ENCODE data around the gene NT5C1A.

The NT5C1A gene

GRCh38 chr1:39648496-39648895 lies 23.4 kb downstream of the NT5C1A start:
- DNase-seq: no peak
- in situ Hi-C loops (cut with HindIII; ENCODE audit: low pct_ligation_motif_present, low pct_unique_long_range_greater_than_20kb, low sequenced_read_pairs): no loop called here

GRCh38 chr1:39647247-39647646 lies 24.7 kb downstream of the NT5C1A start:
- in situ Hi-C loops (cut with HindIII; ENCODE audit: low pct_ligation_motif_present, low pct_unique_long_range_greater_than_20kb, low sequenced_read_pairs): no loop called here
- no peak for DNase-seq

GRCh38 chr1:39646232-39647081 lies 25.4 kb downstream of the NT5C1A start:
- DNase-seq: no peak
- in situ Hi-C loops (cut with HindIII; ENCODE audit: low pct_ligation_motif_present, low pct_unique_long_range_greater_than_20kb, low sequenced_read_pairs): no loop called here

- DNase-seq: no peak
- in situ Hi-C loops (cut with HindIII; ENCODE audit: low pct_ligation_motif_present, low pct_unique_long_range_greater_than_20kb, low sequenced_read_pairs): no loop called here
These were observed 26.4 kb downstream of the NT5C1A start for GRCh38 chr1:39645411-39646043.

GRCh38 chr1:39643705-39644104 lies 28.2 kb downstream of the NT5C1A start:
- no peak for DNase-seq
- in situ Hi-C loops (cut with HindIII; ENCODE audit: low pct_ligation_motif_present, low pct_unique_long_range_greater_than_20kb, low sequenced_read_pairs): no loop called here

GRCh38 chr1:39642796-39643195 lies 29.1 kb downstream of the NT5C1A start:
- peak; percentile 68 for DNase-seq
- in situ Hi-C loops (cut with HindIII; ENCODE audit: low pct_ligation_motif_present, low pct_unique_long_range_greater_than_20kb, low sequenced_read_pairs): no loop called here

GRCh38 chr1:39640861-39641260 lies 31.0 kb downstream of the NT5C1A start:
- in situ Hi-C loops (cut with HindIII; ENCODE audit: low pct_ligation_motif_present, low pct_unique_long_range_greater_than_20kb, low sequenced_read_pairs): no loop called here
- DNase-seq: no peak

- DNase-seq: peak; percentile 76
- in situ Hi-C loops (cut with HindIII; ENCODE audit: low pct_ligation_motif_present, low pct_unique_long_range_greater_than_20kb, low sequenced_read_pairs): no loop called here
These were observed 32.4 kb downstream of the NT5C1A start, which contains the start of gene HEYL for GRCh38 chr1:39639305-39640130. Gene HEYL (minus strand): TSS chr1:39639643. CDS start chr1:39639625, 18 bp downstream.

- in situ Hi-C loops (cut with HindIII; ENCODE audit: low pct_ligation_motif_present, low pct_unique_long_range_greater_than_20kb, low sequenced_read_pairs): no loop called here
- no peak for DNase-seq
These were observed 33.0 kb downstream of the NT5C1A start for GRCh38 chr1:39638965-39639304.

- in situ Hi-C loops (cut with HindIII; ENCODE audit: low pct_ligation_motif_present, low pct_unique_long_range_greater_than_20kb, low sequenced_read_pairs): no loop called here
- no peak for DNase-seq
These were observed 34.5 kb downstream of the NT5C1A start for GRCh38 chr1:39637361-39637760.

GRCh38 chr1:39635871-39636210 lies 36.1 kb downstream of the NT5C1A start:
- DNase-seq: no peak
- in situ Hi-C loops (cut with HindIII; ENCODE audit: low pct_ligation_motif_present, low pct_unique_long_range_greater_than_20kb, low sequenced_read_pairs): no loop called here

GRCh38 chr1:39635205-39635870 lies 36.6 kb downstream of the NT5C1A start:
- no peak for DNase-seq
- in situ Hi-C loops (cut with HindIII; ENCODE audit: low pct_ligation_motif_present, low pct_unique_long_range_greater_than_20kb, low sequenced_read_pairs): no loop called here

GRCh38 chr1:39633422-39633821 lies 38.5 kb downstream of the NT5C1A start:
- in situ Hi-C loops (cut with HindIII; ENCODE audit: low pct_ligation_motif_present, low pct_unique_long_range_greater_than_20kb, low sequenced_read_pairs): no loop called here
- no peak for DNase-seq

GRCh38 chr1:39632682-39633417 lies 39.1 kb downstream of the NT5C1A start:
- in situ Hi-C loops (cut with HindIII; ENCODE audit: low pct_ligation_motif_present, low pct_unique_long_range_greater_than_20kb, low sequenced_read_pairs): no loop called here
- DNase-seq: peak; percentile 9

- in situ Hi-C loops (cut with HindIII; ENCODE audit: low pct_ligation_motif_present, low pct_unique_long_range_greater_than_20kb, low sequenced_read_pairs): no loop called here
These were observed 39.6 kb downstream of the NT5C1A start for GRCh38 chr1:39632323-39632681.

GRCh38 chr1:39631361-39632322 lies 40.3 kb downstream of the NT5C1A start:
- in situ Hi-C loops (cut with HindIII; ENCODE audit: low pct_ligation_motif_present, low pct_unique_long_range_greater_than_20kb, low sequenced_read_pairs): no loop called here
- DNase-seq: no peak

More at GRCh38 chr1:39632323-39632681, 39.6 kb downstream of the NT5C1A start:
- no peak for DNase-seq

- no peak for DNase-seq
- in situ Hi-C loops (cut with HindIII; ENCODE audit: low pct_ligation_motif_present, low pct_unique_long_range_greater_than_20kb, low sequenced_read_pairs): no loop called here
These were observed 43.0 kb downstream of the NT5C1A start for GRCh38 chr1:39628807-39629350.
